Fibroblast of villous mesenchyme (primary cell): Measurements from ENCODE around the gene PRDM16. TPM values are rescaled to one million over a fixed set of nuclear protein-coding genes. Genes with fewer than 3 reads are reported as not detected.

ENCODE experiments used
- DNase-seq: peaks from one replicate; pipeline ENCODE4 v3.0.0-alpha.2; 2010; ENCODE audit warnings: low read depth
- H3K4me3 ChIP-seq: 2 replicates; pipeline ENCODE4 v1.5.1; 2011; ENCODE audit warnings: low read depth, mild to moderate bottlenecking, low read length
- total RNA-seq: library from RNA; depleted of rRNA; stranded (reverse); fragments of >200 nt; gene quantifications from 2 replicates; pipeline ENCODE4 v1.2.3, GENCODE V29; 2012
- TF ChIP-seq, protein P1 (sequence below): IDR thresholded peaks from 2 replicates; pipeline ENCODE4 v1.5.1; 2012; ENCODE audit warnings: low read depth, mild to moderate bottlenecking, low read length; ENCODE audit not compliant: insufficient read depth

Gene PRDM16
- total RNA-seq, 1 donor = 1.7 TPM

DNA sequence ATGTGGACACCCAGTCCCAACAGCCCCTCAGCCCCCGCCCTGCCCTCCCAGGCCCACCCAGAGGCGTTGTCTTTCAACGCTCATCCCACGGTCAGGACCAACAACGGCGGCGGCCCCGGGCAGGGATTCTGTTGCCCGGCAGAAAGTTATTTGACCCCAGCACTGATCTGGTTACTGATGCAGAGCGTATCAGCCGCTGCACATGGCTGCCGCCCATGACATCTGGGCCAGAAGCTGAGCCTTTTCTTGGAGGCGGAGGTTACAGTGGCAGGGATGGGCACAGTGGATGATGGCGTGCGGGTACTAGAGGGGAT is 258.3 kb downstream of the PRDM16 start:
- no peak overlapping the region for H3K4me3 ChIP-seq
- TF ChIP-seq, protein P1, sequence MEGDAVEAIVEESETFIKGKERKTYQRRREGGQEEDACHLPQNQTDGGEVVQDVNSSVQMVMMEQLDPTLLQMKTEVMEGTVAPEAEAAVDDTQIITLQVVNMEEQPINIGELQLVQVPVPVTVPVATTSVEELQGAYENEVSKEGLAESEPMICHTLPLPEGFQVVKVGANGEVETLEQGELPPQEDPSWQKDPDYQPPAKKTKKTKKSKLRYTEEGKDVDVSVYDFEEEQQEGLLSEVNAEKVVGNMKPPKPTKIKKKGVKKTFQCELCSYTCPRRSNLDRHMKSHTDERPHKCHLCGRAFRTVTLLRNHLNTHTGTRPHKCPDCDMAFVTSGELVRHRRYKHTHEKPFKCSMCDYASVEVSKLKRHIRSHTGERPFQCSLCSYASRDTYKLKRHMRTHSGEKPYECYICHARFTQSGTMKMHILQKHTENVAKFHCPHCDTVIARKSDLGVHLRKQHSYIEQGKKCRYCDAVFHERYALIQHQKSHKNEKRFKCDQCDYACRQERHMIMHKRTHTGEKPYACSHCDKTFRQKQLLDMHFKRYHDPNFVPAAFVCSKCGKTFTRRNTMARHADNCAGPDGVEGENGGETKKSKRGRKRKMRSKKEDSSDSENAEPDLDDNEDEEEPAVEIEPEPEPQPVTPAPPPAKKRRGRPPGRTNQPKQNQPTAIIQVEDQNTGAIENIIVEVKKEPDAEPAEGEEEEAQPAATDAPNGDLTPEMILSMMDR = no peak
- DNase-seq = no peak

GRCh38 chr1:3327936-3328590 is 259.1 kb downstream of the PRDM16 start:
- no peak for DNase-seq
- TF ChIP-seq, protein P1 = no peak

DNA sequence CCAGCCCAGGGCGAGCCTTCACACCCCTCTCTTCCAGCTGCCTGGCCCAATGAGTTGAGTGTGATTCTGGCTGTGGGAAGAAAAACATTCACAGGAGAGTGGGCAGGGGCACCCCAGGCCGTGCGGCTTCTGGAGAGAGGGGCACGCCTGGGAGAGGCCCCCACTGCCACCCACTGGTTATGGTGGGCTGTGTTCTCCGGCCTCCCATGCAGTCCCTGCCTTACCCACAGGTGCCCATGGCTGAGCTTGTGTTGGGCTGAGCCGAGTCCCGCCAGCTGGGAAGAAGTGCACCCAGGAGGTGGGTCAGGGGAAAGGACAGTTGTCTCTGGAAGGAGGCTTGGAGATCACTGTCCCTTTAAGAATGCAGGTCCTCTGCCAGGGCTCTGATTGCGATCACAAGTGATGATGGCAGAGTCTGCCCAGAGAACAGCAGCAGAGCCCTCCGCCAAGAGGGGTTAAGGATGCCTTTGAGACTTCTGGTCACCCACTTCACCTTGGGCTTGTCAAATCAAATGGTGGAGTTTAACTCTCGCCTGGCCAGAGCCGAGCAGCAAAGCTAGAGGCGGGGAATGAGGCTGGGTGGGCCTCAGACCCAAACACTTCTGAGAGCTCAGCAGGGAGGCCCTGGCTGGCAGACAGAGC is 260.8 kb downstream of the PRDM16 start:
- TF ChIP-seq, protein P1 = no peak
- no peak overlapping the region for H3K4me3 ChIP-seq
- no peak for DNase-seq

More at GRCh38 chr1:3327936-3328590, 259.1 kb downstream of the PRDM16 start:
- no peak overlapping the region for H3K4me3 ChIP-seq

DNA sequence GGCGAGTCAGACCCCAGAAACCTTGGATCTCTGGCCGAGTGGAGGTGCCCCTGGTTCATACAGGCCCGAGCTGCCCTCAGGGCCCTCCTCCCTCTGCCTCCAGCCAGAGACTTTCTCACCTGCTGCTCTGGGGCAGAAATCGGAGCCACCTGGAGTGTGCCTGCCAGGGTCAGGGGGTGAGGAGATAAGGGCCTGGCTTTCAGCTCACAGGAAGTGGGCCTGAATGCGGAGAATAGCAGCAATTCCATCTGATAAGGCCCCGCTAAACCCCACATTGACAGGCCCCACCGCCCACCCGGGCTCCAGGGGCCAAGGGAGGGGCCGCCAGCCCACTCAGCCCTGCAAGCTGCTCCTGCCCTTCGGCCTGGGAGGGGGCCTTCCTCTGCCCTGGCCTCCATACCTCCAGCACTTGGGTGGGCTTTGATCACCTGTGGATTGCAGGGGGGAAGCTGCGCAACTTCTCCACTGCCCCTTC is 261.8 kb downstream of the PRDM16 start:
- TF ChIP-seq, protein P1 = no peak
- no peak overlapping the region for H3K4me3 ChIP-seq
- DNase-seq = no peak

DNA sequence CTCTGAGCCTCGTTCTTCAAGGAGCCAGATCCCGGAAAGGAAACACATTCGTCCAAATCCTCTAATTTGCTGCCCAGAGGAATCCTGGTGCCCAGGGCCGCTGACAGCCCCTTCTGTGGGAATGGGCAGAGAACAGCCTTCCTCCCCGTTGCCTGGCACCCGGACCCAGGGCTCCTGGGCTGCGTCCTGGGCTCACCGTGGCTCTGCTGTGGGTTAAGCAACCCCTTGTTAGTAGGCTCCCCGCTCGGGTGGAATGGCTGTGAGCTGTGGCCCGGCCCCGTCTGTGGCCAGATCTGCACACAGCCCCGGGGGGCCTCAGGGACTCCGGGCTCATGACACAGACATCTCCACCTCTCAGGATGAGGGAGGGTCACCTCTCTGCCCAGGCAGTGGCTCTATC is 262.6 kb downstream of the PRDM16 start:
- H3K4me3 ChIP-seq = no peak overlapping the region
- TF ChIP-seq, protein P1 = no peak

DNA sequence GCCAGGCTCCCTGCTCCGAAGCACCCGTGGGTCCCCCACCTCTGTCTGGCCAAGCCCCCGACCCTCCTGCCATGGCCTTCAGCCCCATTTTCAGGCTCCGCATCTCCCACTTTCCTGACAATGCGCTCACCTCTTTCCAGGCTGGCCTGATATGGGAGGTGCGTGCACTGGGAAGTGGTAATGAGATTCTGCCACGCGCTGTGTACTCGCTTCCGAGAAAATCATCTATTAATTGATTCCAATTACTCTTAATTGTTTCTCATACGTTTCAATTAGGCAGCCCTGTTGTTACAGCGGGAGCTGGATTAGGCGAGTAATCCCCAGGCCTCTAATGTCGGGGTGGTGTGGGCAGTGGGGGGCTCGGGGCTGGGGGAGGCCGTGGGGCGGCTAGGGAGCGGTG is 263.0 kb downstream of the PRDM16 start:
- no peak overlapping the region for H3K4me3 ChIP-seq
- TF ChIP-seq, protein P1 = no peak
- DNase-seq = no peak

More for the DNA sequence above, 262.6 kb downstream of the PRDM16 start:
- DNase-seq = no peak
